GM12801 (cell line): ENCODE results near the gene ERMP1.

Experiments
- CTCF ChIP-seq: IDR thresholded peaks from one replicate; pipeline ENCODE4 v1.5.1; 2011; ENCODE audit warnings: control low read depth; ENCODE audit not compliant: insufficient read length; ENCODE audit errors: extremely low read depth

The ERMP1 gene

GRCh38 chr9:5736563-5737346 is 96.2 kb downstream of the ERMP1 start:
- no peak for TF ChIP-seq CTCF

GRCh38 chr9:5735072-5735471 is 97.8 kb downstream of the ERMP1 start:
- TF ChIP-seq CTCF: no peak
